MCF 10A (cell line): Measurements from ENCODE around the gene CRHR1. TPM values are rescaled to one million over a fixed set of nuclear protein-coding genes. Genes with fewer than 3 reads are reported as not detected.

Experiments
- BruUV-seq: library from RNA; stranded (reverse); fragments of 400-500 nt; replicated peaks from 2 replicates; lab custom pipeline; 2021; lab: Mats Ljungman, UMichigan
- CTCF ChIA-PET: fragments of 300-600 bp; sonication (Branson Sonifier 250); formaldehyde crosslinking; extraction: SDS; loops from one replicate; lab custom pipeline; 2021; ENCODE audit warnings: antibody characterized with exemption, inconsistent platforms; lab: Yijun Ruan, JAX
- POLR2A ChIA-PET: fragments of 300-600, 350-650 bp; sonication (Branson Sonifier 250); formaldehyde crosslinking; extraction: SDS; loops from one replicate; lab custom pipeline; 2020; ENCODE audit warnings: antibody characterized with exemption, inconsistent platforms; lab: Yijun Ruan, JAX
- DNase-seq: peaks from one replicate; pipeline ENCODE4 v3.0.0-alpha.2; 2018; ENCODE audit not compliant: unreplicated experiment
- H3K27ac Mint-ChIP-seq: one replicate; pipeline ENCODE4 v1.8.0; 2022; ENCODE audit warnings: mild to moderate bottlenecking, low read depth, mixed read lengths; ENCODE audit not compliant: unreplicated experiment
- H3K27me3 Mint-ChIP-seq: one replicate; pipeline ENCODE4 v1.8.0; 2022; ENCODE audit warnings: mixed read lengths; ENCODE audit not compliant: insufficient read depth, unreplicated experiment
- H3K36me3 Mint-ChIP-seq: one replicate; pipeline ENCODE4 v1.8.0; 2022; ENCODE audit warnings: mild to moderate bottlenecking, moderate library complexity, mixed read lengths; ENCODE audit not compliant: insufficient read depth, unreplicated experiment
- H3K4me1 Mint-ChIP-seq: one replicate; pipeline ENCODE4 v1.8.0; 2022; ENCODE audit warnings: mixed read lengths; ENCODE audit not compliant: insufficient read depth, unreplicated experiment
- H3K4me3 Mint-ChIP-seq: one replicate; pipeline ENCODE4 v1.8.0; 2022; ENCODE audit warnings: mild to moderate bottlenecking, moderate library complexity, mixed read lengths; ENCODE audit not compliant: unreplicated experiment
- H3K9me3 Mint-ChIP-seq: one replicate; pipeline ENCODE4 v1.8.0; 2022; ENCODE audit warnings: mixed read lengths; ENCODE audit not compliant: unreplicated experiment
- CTCF ChIP-seq: fragments of 200-600 bp; IDR thresholded peaks from one replicate; pipeline ENCODE4 v1.8.0; 2022; ENCODE audit warnings: antibody characterized with exemption, mild to moderate bottlenecking; ENCODE audit not compliant: unreplicated experiment
- intact Hi-C: fragments of 100-400 bp; cut with micrococcal nuclease; formaldehyde crosslinking; loops from 2 replicates; pipeline ENCODE4 v1.14.1; 2022
- total RNA-seq: library from RNA; stranded (reverse); gene quantifications from 2 replicates; pipeline ENCODE4 v1.2.3, GENCODE V29; 2022

Gene CRHR1
- total RNA-seq, 1 experiment from 2014 or later: not detected

- intact Hi-C loops: no loop called here
Observed at GRCh38 chr17:45745601-45746494, 38.3 kb upstream of the CRHR1 start.

GRCh38 chr17:45747911-45748310 lies 36.2 kb upstream of the CRHR1 start:
- ChIA-PET POLR2A (no interaction called here), CTCF (interaction anchor here (0.6 kb wide), 1 partner anchor 32 kb away, joined by 3 read pairs; no protein-coding TSS in a partner anchor)
- DNase-seq: no peak
- Mint-ChIP-seq H3K4me3 (no peak overlapping the region), H3K27me3 (peaks cover 41% of the 10 kb centered on the region), H3K27ac (no peak overlapping the region), H3K4me1 (no peaks in the 10 kb centered on the region), H3K9me3 (no peaks in the 10 kb centered on the region), H3K36me3 (peaks cover 4% of the 10 kb centered on the region)
- no TSS peak for BruUV-seq
- TF ChIP-seq CTCF: no peak
- intact Hi-C loops: no loop called here

More at GRCh38 chr17:45745601-45746494, 38.3 kb upstream of the CRHR1 start:
- no TSS peak for BruUV-seq
- peaks cover 4% of the 10 kb centered on the region for H3K36me3 Mint-ChIP-seq
- no peak for DNase-seq
- ChIA-PET CTCF (interaction anchor here (0.6 to 0.8 kb wide), 5 partner anchors 20 to 101 kb away, joined by 3 to 4 read pairs (median 3); no protein-coding TSS in a partner anchor), POLR2A (interaction anchor here (0.6 kb wide), 1 partner anchor 14 kb away, joined by 4 read pairs; no protein-coding TSS in a partner anchor)
- H3K4me1 Mint-ChIP-seq: no peaks in the 10 kb centered on the region
- no peak overlapping the region for H3K4me3 Mint-ChIP-seq
- TF ChIP-seq CTCF: no peak
- no peak overlapping the region for H3K27ac Mint-ChIP-seq
- H3K27me3 Mint-ChIP-seq: peaks cover 20% of the 10 kb centered on the region
- no peaks in the 10 kb centered on the region for H3K9me3 Mint-ChIP-seq

GRCh38 chr17:45748731-45749310 lies 35.3 kb upstream of the CRHR1 start:
- no peak for TF ChIP-seq CTCF
- intact Hi-C loops: no loop called here
- POLR2A ChIA-PET: no interaction called here
- no peaks in the 10 kb centered on the region for H3K9me3 Mint-ChIP-seq
- CTCF ChIA-PET: no interaction called here
- H3K4me1 Mint-ChIP-seq: no peaks in the 10 kb centered on the region
- DNase-seq: no peak
- peaks cover 4% of the 10 kb centered on the region for H3K36me3 Mint-ChIP-seq
- H3K27ac Mint-ChIP-seq: no peak overlapping the region
- peaks cover 49% of the 10 kb centered on the region for H3K27me3 Mint-ChIP-seq
- no peak overlapping the region for H3K4me3 Mint-ChIP-seq
- no TSS peak for BruUV-seq

- no peaks in the 10 kb centered on the region for H3K4me1 Mint-ChIP-seq
- no peak for DNase-seq
- no peak overlapping the region for H3K27ac Mint-ChIP-seq
- ChIA-PET CTCF (no interaction called here), POLR2A (no interaction called here)
- intact Hi-C loops: no loop called here
- no peak overlapping the region for H3K4me3 Mint-ChIP-seq
- H3K9me3 Mint-ChIP-seq: no peaks in the 10 kb centered on the region
- peaks cover 53% of the 10 kb centered on the region for H3K27me3 Mint-ChIP-seq
- no peak for TF ChIP-seq CTCF
- peaks cover 4% of the 10 kb centered on the region for H3K36me3 Mint-ChIP-seq
- no TSS peak for BruUV-seq
Observed at GRCh38 chr17:45749831-45750335, 34.2 kb upstream of the CRHR1 start.
